K562 (cell line): ENCODE data around the gene TNNT2. TPM values are rescaled to one million over a fixed set of nuclear protein-coding genes. Genes with fewer than 3 reads are reported as not detected.

Experiments
- ARID4B ChIP-seq: sonication (generic); formaldehyde crosslinking; IDR thresholded peaks from 2 replicates; pipeline ENCODE4 v1.8.0; 2022; ENCODE audit warnings: mild to moderate bottlenecking, missing genetic modification reagents
- ASH1L ChIP-seq: fragments of 450-650 bp; IDR thresholded peaks from 2 replicates; pipeline ENCODE4 v1.6.1; 2018; ENCODE audit warnings: borderline replicate concordance, mild to moderate bottlenecking, low read depth; ENCODE audit not compliant: partially characterized antibody
- EP400 ChIP-seq: fragments of 450-650 bp; IDR thresholded peaks from 2 replicates; pipeline ENCODE4 v1.6.1; 2017; ENCODE audit warnings: antibody characterized with exemption, mild to moderate bottlenecking, moderate library complexity
- GABPB1 ChIP-seq: sonication (generic); formaldehyde crosslinking; IDR thresholded peaks from 2 replicates; pipeline ENCODE4 v1.8.0; 2022; ENCODE audit warnings: mild to moderate bottlenecking, missing genetic modification reagents
- HMG20A ChIP-seq: fragments of 450-650 bp; formaldehyde crosslinking; conservative IDR thresholded peaks from 2 replicates; pipeline ENCODE4 v1.4.0; 2020; ENCODE audit warnings: mild to moderate bottlenecking, mixed read lengths
- MGA ChIP-seq: fragments of 450-650 bp; IDR thresholded peaks from 2 replicates; pipeline ENCODE4 v1.6.1; 2016; ENCODE audit warnings: mild to moderate bottlenecking, moderate library complexity
- PYGO2 ChIP-seq: fragments of 450-650 bp; IDR thresholded peaks from 2 replicates; pipeline ENCODE4 v1.6.1; 2016; ENCODE audit warnings: mild to moderate bottlenecking, missing genetic modification characterization, moderate library complexity, missing compliant biosample characterization
- RFX7 ChIP-seq: fragments of 250-450 bp; sonication (Bioruptor Pico); IDR thresholded peaks from 2 replicates; pipeline ENCODE4 v1.5.1; 2021; ENCODE audit warnings: mild to moderate bottlenecking
- TAF7 ChIP-seq: fragments of 450-650 bp; IDR thresholded peaks from 2 replicates; pipeline ENCODE4 v1.6.1; 2016; ENCODE audit warnings: missing genetic modification characterization, missing compliant biosample characterization
- TBP ChIP-seq: optimal IDR thresholded peaks from 2 replicates; pipeline ENCODE3; 2011; ENCODE audit warnings: low read depth, low read length, improper control_type of control experiment
- polyA plus RNA-seq, 8 experiments: library from polyadenylated mRNA; depleted of rRNA in 4 of 8; stranded (reverse) in 5 of 8; unstranded in 3 of 8; fragments of >200 nt; fragmentation: Nextera tagmentation in 2 of 8; fragmentation: Illumina TruSeq in 1 of 8; extraction: Ambion mirVana in 2 of 8; extraction: Trizol in 1 of 8; gene quantifications; 2 replicates each; pipeline versions ENCODE4 v1.2.1 to v1.2.3, GENCODE V29; 2011 to 2014; ENCODE audit warnings: inconsistent platforms in 1 of 8, missing spikeins in 1 of 8
- total RNA-seq, 7 experiments: library from RNA; depleted of rRNA in 6 of 7; stranded (reverse); fragments of >200 nt in 6 of 7; fragmentation: Illumina TruSeq in 2 of 7; extraction: Trizol in 2 of 7; gene quantifications; 2 replicates each; pipeline versions ENCODE4 v1.2.1 to v1.2.3, GENCODE V29; 2011 to 2021; ENCODE audit warnings: low replicate concordance in 1 of 7

TNNT2 gene
- total and polyA plus RNA-seq, 9 of the 15 experiments (the other 6 are each of a cell fraction or from before 2014, with no cell fraction given), result not detected

DNA sequence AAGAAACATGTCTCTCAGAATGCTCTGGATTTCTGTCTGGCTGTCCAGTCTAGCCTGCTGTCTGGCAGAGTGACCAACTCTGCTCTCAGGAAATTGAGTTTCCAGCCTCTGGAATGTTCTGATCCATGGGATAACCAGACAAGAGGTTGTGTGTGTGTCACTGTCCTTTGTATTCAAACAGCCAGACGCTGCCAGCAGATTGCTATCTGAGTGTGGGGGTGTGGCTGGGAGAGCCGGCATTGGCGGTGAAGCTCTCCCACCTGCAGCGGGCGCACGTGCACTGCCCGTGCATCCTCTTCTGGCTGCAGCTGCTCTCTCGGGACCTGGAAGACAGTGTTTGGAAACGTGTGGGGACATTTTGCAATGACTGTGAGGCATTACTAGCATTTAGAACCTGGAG is 68.1 kb downstream of the TNNT2 start (continued):
- TF ChIP-seq RFX7, result no peak
- no peak for TF ChIP-seq HMG20A (CRISPR knock-in tag)
- TF ChIP-seq MGA, result no peak
- no peak for TF ChIP-seq TAF7 (tag)
- no peak for TF ChIP-seq GABPB1 (CRISPR knock-in tag)
- TF ChIP-seq ASH1L, result no peak
- TF ChIP-seq EP400, result no peak
- TF ChIP-seq TBP, result no peak
- no peak for TF ChIP-seq ARID4B
- no peak for TF ChIP-seq PYGO2
